GM21619 (cell line): ENCODE measurements around the gene STK10.

Experiments used
- ATAC-seq: cut with Tn5 transposase; IDR thresholded peaks from one replicate; pipeline ENCODE4 v1.9.1; 2021; ENCODE audit not compliant: unreplicated experiment

The STK10 gene

DNA sequence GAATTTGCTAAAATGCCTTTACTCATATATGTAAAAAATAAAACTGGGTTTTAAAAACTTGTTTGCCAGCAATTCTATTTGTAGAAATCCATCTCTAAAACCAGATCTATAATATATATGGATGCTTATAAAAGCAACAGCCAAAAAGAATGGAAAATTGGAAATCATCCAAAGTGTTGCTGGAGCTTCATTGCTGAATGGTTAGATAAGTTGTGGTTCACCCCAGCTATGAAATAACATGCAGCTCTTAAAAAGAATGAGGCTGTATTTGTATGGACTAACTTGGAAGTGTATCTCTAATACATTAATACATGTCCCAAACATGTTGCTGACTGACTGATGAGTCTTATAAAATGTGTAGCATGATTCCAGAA is 76.2 kb downstream of the STK10 start:
- no peak for ATAC-seq

DNA sequence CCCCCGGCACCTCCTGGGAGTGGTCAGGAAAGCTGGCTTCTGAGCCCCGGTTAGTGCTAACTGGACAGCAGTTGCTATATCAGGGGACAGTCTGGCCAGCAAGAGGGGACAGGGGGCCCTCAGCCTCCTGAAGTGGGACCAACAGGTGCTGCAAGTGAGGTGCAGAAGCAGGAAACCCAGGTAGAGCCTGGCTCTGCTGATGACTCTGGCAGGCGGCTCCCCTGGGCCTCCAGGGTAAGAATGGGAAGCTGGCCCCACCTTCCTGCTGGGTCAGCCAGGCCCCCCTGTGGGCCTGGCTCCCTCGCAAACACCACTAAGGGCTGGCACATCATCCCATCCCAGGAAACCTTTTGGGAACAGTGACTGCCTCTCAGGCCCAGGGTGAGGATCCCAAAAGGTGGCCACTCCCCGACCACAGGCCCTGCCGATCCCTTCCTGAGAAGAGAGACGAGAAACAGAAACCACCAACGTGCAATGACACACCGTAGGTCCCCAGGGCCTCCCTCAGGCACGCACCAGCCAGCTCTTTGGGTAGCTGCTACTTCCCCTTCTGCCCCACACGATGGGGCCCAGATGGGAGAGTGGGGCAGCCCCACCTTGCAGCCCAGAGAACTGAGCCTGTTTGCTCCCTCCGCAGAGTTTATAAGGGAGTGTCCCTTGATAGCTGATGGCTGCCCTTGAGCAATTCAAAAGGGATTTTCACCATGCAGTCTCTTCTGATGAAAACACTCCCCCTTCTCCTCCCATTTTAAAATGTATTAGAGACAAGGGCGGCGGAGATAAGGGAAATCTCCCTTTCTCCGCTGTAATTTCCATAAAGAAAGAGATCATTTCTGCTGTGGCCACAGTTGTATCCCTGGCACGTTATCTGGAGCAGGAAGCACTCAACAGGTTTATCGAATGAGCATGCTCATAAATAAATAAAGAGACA is 76.8 kb downstream of the STK10 start:
- ATAC-seq = peak; percentile 83

DNA sequence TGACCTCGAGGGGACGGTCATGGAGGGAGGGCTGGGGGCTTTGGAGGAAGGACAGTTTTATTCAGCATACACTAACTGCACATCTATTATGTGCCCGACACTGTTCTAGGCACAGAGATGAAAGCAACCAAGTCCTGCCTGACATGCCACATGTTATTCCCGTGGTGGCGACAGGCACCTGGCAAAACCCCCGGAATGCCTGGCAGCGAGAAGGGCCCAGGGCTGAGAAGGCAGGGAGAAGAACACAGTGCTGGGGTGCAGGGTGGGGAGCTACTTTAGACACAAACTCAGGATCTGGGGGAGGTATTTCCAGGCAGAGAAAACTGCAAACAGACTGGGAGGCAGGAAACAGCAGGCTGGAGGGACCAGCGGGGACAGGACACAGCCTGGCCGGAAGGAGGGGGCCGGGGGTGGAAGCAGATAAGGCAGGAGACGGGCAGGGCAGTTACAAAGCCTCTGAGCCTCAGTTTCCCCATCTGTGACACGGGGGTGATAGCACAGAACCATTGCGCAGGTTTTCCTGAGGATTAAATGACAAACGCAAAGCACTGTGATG is 77.7 kb downstream of the STK10 start:
- no peak for ATAC-seq

DNA sequence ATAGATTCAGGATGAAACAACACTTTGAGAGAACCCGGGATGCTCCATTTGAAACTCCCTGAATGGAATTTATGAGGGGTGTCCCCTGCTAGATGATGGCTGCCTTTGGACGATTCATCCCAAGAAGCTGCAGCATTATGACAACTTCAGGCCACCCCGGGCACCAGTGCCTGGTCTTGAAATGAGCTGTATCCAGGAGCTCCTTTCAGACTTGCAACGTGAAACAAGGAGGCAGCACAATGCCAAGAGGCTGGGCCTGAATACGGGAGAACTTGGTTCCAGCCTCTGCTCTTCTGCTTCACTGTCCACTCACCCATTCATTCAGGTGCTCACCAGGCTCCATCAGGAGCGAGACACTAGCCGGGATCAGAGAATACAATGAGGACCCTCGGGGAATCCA is 78.3 kb downstream of the STK10 start:
- ATAC-seq = no peak

DNA sequence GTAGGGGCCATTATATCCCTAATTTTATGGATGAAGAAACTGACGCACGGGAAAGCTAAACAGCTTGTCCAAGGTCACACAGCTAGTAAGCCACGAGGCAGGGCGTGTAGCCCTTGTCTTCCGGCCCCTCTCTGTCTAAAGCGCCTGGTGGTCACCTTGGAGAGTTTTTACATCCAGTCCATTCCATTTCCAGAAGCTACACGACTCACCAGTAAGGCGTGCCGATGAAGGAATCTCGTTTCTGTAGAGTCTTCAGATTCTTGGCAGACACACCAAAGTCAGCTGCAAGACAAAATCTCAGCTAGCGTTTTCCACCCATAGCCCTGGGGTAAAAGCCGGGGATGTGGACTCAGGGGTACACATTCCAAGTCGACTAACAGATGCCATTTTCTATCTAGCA is 80.5 kb downstream of the STK10 start:
- no peak for ATAC-seq

DNA sequence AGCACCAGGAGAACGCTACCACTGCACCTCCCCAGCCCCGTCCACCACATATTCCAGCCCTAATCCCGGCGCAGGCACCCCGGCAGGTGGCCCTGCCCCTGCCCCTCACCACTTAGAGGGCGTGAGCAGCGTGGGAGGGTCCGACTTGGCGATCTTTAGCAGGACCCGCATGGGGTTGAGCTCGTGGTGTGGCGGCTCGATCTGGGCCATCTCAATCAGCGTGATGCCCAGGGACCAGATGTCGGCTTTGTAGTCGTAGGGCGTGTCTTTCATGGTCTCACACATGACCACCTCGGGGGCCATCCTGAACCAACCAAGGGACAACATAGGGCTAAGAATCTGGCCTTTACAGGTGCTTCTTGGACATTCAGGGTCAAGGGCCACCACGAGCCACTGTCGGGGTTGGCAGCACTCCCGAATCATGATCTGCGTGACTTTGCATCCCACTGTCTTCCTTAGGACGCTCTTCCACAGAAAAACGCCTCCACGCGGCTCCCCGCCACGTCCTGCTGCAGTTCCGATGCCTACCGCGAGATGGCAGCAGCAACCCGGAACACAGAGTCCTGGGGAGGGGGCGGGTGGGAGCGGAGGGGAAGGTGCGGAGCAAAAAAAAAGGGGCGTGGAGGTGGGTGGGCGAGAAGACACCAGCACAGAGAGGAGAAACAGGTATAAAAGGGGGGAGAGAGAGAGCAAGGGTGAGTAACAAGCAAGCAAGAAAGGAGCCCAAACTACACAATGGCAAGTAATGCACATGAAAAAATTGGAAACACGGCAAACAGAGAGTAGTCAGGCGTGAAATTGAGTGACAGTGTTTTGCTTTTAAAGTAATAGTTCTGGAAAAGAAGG is 81.3 kb downstream of the STK10 start:
- ATAC-seq = no peak

DNA sequence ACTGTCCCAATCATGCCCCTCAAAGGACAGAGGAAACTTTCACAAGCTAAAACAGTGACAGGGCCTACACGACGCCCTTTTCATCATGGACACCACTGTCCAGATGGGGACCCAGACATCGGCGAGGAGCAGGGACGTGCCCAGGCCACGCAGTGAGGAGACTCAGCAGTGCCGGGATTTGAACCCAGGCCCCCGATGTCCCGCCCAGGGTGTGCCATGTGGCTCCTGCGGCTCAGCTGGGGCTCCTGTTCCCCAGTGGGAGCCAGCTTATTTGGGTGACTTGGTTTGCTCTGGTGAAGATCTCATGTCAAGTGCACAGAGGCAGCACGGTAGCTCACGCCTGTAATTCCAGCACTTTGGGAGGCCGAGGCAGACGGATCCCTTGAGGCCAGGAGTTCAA is 82.2 kb downstream of the STK10 start:
- ATAC-seq = no peak

DNA sequence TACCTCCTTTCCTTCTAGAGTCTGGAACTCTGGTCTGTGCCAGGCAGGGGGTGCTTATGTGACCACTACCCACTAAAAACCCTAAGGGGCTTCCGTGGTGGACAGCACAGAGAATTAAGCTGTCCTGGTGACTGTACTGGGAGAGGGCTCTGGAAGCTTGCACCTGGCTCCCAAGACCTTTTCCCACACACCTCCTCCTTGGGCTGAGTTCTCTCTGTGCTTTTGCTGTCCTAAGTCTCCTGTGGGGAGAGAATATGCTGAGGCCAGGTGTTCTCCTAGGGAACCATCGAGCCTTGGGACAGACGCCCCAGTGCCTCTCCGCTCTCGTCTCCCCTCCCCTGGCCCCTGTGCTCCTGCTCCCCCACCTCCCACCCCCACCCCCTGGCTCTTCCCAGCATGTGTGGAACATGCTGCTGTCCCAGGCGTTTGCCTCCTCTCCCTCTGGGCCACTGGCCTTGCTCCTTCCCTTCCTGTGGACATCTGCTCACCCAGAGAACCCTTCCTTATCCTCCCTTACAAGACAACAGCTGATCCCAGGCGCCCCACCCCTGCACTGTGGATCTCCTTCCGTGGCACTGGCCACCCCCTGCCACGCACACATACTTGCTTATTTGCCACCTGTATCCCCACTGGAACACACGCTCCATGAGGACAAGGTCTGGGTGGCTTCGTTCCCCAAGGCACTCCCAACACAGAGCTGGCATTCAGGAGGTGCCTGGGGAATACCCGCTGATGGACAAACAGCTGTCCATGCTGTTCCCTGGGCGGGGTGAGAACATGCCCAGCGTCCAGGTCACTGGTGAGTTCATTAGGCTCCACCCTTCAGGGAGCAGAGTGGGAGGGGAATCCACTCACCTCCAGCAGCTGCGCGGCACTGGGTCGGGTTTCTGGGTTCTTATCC is 83.0 kb downstream of the STK10 start:
- ATAC-seq = no peak

DNA sequence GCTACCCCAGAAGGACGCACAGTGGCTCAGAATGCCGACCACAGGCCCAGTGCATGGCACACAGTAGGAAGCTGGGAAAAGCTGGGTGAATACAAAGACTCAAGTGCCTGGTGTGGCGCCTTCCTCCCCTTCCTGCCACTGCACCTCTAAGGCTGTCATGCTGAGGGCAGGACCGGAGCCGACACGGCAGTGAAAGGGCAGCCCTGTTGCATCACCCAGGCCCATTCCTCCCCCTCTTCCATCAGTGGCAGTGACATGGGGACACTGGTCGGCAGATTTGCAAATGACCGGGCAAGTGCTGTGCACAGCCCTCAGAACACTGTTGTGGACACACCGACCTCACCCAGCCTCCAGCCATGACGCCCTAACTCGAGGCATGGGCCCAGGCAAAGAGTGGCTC is 84.0 kb downstream of the STK10 start:
- ATAC-seq = no peak

DNA sequence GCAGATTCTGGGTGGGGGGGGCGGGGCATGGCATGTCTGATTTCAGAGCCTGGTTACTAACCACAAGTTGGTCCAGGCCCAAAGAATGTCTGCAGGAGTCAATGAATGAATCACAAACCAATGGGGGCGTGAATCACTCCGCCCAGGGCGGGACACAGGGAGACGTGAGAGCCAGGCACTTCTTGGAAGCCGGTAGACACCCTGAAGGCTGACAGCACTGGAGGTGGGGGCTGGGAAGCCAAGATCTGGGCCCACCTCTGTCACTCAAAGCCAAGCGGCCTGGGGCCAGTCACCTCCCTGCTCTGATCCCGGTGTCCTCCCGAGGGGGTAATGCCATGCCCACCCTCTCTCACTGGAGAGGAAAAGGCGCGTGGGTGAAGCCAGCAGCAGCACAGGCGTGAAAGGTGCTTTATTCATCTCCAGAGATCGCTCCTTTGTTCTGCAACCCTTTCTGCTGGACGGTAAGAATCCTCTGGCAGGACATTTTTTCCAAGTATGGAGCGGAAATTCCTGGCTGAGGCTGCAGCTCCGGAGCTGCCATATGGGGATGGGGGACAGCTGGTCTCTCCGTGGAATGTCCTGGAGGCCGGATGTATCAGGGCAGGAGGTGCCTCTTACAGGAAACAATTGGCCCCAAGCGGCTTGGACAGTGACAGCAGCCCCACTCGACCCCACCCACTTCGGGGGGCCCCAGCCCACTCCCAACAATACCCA is 85.0 kb downstream of the STK10 start:
- no peak for ATAC-seq

DNA sequence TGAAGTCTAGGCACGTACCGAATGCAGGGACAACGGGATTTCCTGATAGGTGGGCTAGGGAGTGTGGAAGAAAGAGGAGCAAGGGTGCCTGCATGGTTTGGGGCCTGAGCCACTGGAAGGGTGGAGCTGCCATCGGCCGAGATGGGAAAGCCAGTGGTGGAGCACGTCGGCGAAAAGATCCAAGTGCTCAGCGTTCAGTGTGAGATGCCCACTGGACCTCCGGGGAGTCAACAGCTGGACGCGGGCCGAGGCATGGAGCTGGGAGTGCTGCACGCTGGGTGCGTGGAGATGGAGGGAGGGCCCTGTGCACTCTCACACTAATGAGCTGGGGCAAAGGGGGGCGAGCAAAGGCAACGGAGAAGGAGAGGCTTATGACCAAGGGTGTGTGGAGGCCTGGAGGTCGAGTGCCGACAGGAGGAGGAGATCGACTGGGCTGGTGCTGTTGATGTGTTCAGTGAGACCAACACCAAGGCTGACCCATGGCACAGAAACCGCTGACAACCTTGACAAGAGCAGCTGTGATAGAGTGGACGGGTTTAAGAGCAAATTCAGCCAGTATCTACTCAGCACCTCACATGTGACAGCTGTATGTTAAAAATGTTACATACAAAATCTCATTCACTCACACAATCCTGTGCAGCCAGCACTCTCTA is 85.7 kb downstream of the STK10 start:
- ATAC-seq = no peak

DNA sequence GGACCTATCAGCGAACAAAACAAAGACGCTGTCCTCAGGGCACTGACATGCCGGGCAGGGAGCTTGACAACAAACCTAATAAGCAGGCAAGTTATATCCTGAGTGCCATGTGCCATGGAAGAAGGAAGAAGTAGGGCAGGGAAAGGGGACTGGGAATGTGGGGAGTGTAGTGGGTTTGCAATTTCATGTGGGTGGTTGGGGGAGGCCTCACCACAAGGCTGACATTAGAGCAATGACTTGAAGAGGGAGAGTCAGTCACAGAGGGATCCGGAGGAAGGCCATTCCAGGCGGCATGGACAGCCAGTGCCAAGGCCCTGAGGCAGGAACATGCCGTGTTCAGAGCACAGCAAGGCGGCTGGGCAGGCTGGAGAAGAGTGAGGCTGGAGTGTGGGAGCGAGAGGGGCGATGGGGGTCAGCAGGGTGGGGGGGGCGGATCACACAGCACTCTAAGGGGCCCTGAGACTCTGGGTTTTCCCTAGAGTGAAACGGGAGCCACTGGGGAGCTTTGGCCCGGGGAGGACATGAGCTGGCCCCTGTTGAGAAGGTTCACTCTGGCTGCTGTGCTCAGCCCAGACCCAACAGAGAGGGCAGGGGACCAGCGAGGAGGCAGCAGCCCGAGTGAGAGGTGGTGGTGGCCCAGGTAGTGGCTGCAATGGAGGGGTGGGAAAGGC is 86.3 kb downstream of the STK10 start:
- ATAC-seq = no peak

DNA sequence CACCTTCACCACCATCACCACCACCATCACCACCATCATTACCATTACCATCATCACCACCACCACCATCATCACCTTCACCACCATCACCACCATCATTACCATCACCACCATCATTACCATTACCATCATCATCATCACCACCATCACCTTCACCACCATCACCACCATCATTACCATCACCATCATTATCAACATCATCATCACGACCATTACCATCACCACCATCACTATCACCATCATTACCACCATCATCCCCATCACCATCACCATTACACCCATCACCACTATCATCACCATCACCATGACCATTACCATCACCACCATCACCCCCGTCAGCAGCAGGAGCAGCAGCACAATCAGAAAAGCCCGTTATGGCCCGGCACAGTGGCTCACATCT is 89.1 kb downstream of the STK10 start:
- ATAC-seq = no peak

DNA sequence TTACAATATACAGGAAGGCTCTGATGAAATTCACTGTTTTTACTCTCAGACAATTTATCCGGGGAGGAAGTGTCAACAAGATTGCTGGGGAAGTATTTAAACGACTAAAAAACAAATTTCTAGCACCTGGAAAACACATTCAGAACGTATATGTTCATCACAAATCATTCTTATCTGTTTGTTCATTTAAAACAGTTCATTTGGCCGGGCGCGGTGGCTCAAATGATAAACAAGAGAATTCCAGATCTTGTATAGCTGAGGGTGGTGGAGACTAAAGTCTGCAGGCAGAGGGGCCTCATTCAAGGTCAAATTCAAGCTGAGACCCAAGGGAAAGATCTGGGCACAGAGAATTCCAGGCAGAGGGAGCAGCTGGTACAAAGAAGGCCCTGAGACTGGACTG is 90.0 kb downstream of the STK10 start:
- no peak for ATAC-seq

DNA sequence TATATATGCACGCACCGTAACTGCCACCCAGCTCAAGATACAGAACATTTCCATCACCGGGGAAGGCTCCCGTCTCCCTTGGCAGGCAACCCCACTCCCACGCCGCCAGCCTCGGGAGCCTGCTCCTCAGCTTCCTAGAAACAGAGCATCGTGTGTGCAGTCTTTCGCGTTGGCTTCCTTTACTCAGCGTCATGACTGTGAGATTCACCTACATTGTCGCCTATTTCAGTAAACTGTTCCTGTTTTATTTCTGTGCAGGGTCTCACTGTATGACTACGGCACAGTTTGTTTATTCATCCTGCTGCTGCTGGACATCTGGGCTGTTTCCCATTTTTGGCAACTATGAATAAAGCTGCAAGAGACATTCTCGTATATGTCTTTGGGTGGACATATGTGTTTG is 90.7 kb downstream of the STK10 start:
- ATAC-seq = no peak

DNA sequence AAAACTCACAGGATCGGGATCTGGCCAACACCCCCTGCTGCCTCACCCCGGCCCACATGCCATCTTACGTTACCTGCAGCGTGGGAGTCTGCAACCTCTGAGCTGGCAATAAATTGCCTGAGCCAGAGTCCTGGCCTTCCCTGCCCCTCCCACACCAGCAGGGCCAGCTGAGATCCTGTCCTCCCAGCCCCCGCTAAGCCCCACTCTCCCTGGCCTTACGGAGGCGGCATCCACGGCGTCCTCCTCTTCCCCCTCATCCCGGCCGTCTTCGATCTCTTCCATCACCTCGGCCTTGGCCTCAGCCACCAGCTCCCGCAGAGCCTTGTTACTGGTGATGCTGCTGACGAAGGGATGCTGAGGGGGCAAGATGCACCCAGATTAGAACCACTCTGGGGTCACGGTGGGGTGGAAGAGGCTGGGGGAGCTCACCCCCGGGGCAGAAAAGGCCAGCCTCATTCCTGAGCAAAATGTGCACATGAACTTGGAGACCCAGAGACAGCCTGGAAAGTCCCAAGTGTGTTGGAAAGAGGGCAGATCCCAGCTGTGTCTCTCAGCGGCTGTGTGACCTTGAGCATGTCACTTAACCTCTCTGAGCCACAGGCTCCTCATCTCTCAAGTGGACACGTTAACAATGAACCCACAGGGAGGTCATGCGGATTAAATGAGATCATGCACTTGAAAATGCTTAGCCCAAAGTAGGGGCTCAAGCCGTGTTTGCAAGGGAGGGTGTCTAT is 91.7 kb downstream of the STK10 start:
- no peak for ATAC-seq

DNA sequence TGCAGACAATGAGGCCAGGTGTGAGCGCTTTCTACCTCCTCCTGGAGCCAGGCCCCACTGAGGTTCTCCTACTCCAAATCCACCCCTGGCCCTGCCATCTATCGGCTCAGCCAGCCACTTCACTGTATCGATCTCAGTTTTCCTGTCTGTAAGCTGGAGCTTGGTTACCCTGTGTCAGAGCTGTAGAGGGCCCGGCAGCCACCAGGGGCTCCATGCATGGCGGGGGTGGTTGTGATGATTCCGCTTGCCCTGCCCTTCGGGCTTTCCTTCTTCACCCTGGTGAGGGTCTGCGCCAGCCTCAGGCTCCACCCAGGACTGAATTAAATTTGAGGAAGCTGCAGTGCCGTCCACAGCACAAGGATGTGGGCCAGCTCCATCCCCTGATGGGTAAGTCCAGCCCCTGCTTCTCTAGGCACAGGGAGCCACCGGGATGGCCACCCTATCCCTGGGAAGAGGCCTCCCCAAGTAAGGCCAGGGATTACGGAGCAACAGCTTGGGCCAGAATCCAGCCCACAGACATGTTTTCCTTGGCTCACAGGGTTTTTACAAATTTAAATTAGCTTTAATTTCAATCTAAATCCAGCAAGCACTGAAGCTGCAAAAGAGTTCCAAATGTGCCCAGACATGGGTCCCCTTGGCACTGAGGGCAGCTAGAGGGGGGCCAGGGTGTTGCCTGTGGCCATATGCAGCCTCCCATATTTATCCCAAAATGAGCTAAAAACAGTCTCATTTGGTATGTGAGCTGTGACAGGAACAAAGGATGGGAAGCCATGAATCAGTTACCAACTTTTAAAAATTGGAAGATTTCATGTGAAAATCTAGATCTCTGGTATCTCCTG is 92.4 kb downstream of the STK10 start:
- ATAC-seq = no peak

DNA sequence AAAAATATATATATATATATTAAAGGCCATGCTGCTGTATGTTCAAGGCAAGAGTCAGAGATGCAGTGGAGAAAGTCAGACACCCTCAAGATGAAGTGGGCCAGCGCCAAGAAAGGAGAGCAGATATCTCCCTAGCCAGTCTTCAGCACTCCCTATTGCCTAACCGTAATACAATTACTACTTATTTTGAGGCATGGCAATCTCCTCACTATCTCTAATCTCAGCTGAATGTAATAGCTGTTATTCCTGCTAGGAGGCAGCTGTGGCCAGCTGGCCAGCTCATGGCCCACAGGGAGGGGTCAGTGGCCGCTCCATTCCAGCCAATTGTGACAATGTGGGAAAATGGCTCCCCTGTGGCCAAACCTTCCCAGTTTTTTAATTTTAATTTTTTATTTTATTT is 94.1 kb downstream of the STK10 start:
- ATAC-seq = no peak
